Measurements from ENCODE around the gene NES. TPM values are rescaled to one million over a fixed set of nuclear protein-coding genes. Genes with fewer than 3 reads are reported as not detected.
A peak's percentile ranks its signal among the peaks of the same experiment; 100 is the strongest.

NES gene
- total RNA-seq, 2 experiments from 2014 or later, result 0.07 TPM; not detected in 1

GRCh38 chr1:156658945-156659574 is 18.1 kb downstream of the NES start:
- H3K27me3 Mint-ChIP-seq, result peaks cover 36% of the 10 kb centered on the region
- CTCF ChIA-PET, result interaction anchor here (0.8 to 8.7 kb wide), 25 partner anchors 10 to 273 kb away, joined by 3 to 209 read pairs (median 6); partner anchors contain the start of genes BCAN, CRABP2, GPATCH4 and ISG20L2
- DNase-seq, result no peak
- peaks cover 37% of the 10 kb centered on the region for H3K4me1 Mint-ChIP-seq (ENCODE audit: low read depth)
- POLR2A ChIA-PET, result no interaction called here
- no peaks in the 10 kb centered on the region for H3K9me3 Mint-ChIP-seq
- intact Hi-C loops (cut with micrococcal nuclease), result no loop called here
- H3K4me3 Mint-ChIP-seq, result peak overlapping the region; percentile 41
- no peaks in the 10 kb centered on the region for H3K36me3 Mint-ChIP-seq
- no peak overlapping the region for H3K27ac Mint-ChIP-seq

- no peak overlapping the region for H3K27ac Mint-ChIP-seq
- ChIA-PET CTCF (interaction anchor here (0.8 to 8.7 kb wide), 17 partner anchors 9 to 233 kb away, joined by 3 to 209 read pairs (median 4); partner anchors contain the start of genes BCAN, CRABP2, HAPLN2 and MRPL24), POLR2A (no interaction called here)
- H3K4me1 Mint-ChIP-seq (ENCODE audit: low read depth), result peaks cover 37% of the 10 kb centered on the region
- no peaks in the 10 kb centered on the region for H3K9me3 Mint-ChIP-seq
- no peak for DNase-seq
- intact Hi-C loops (cut with micrococcal nuclease), result no loop called here
- H3K36me3 Mint-ChIP-seq, result no peaks in the 10 kb centered on the region
- no peak overlapping the region for H3K4me3 Mint-ChIP-seq
- H3K27me3 Mint-ChIP-seq, result peaks cover 41% of the 10 kb centered on the region
Measured at GRCh38 chr1:156658496-156658895, 18.7 kb downstream of the NES start.

DNA sequence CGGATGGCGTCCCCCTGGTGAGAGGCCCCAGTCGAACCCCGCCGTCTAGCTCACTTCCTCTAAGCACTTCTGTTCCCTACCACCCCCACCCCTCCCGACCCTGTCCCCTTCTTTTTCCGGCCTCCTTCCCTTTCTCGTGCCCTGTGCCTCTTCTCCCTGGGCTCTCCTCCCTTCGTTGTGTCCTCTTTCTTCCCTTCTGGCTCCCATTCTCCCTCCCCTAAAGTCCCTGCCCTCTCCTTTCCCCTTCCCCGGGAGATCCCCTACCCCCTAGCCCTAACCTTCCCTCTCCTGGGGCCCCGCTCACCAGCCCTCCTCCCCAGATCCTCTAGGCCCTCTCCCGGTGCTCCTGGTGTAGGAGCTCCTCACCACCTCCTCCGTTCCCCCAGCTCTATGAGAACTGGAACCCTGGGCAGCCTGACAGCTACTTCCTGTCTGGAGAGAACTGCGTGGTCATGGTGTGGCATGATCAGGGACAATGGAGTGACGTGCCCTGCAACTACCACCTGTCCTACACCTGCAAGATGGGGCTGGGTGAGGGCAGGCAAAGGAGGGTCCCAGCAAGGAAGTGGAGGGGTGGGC is 19.4 kb downstream of the NES start:
- intact Hi-C loops (cut with micrococcal nuclease), result loop anchor here (1.0 kb wide), 1 partner anchor 31 kb away; no protein-coding TSS in a partner anchor
- CTCF ChIA-PET, result interaction anchor here (0.8 to 8.7 kb wide), 18 partner anchors 9 to 233 kb away, joined by 3 to 209 read pairs (median 4); partner anchors contain the start of genes BCAN, CRABP2, HAPLN2 and MRPL24
- Mint-ChIP-seq H3K27ac (no peak overlapping the region), H3K36me3 (no peaks in the 10 kb centered on the region), H3K4me1 (ENCODE audit: low read depth) (peaks cover 37% of the 10 kb centered on the region), H3K9me3 (no peaks in the 10 kb centered on the region), H3K4me3 (peak overlapping the region; percentile 44), H3K27me3 (peaks cover 47% of the 10 kb centered on the region)
- POLR2A ChIA-PET, result no interaction called here
- no peak for DNase-seq

DNA sequence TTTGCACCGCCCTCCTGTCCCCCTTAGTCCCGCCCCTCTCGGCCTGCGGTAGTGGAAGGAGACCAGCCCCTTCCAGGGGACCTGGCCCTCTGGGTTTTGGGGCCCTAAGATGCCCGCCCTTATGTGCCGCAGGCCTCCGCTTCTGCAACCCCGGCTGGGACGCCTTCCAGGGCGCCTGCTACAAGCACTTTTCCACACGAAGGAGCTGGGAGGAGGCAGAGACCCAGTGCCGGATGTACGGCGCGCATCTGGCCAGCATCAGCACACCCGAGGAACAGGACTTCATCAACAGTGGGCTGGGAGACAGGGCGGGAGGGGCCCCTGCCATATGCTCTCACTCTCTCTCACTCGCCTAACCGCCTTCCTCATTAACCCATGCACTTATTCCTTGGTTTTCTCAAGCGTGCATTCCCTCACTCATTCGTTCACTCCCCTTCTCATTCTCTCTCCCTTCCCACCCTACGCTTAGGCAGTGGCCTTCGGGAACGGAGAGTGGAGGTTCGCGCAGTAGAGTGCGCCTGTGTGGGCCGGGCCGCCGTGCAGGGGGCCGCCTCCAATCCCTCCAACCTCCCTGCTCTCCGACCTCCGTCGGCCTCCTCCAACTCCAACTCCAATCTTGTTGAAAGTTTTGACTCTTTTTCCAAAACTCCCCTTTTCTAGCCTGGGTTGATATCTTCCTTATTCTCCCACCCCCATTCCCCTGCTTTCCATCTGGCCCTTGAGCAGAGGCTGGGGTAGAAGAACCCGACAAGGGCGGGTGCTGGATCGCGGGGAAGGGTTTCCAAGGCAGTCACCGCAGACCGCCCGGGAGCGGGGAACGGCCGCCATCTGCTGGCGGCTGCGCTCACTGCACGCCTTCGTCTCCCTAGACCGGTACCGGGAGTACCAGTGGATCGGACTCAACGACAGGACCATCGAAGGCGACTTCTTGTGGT is 20.1 kb downstream of the NES start:
- Mint-ChIP-seq H3K4me1 (ENCODE audit: low read depth) (peaks cover 35% of the 10 kb centered on the region), H3K27me3 (peaks cover 51% of the 10 kb centered on the region), H3K36me3 (no peaks in the 10 kb centered on the region), H3K27ac (no peak overlapping the region), H3K9me3 (no peaks in the 10 kb centered on the region), H3K4me3 (peak overlapping the region; percentile 44)
- peak; percentile 79 for DNase-seq
- CTCF ChIA-PET, result interaction anchor here (0.8 to 8.7 kb wide), 17 partner anchors 13 to 234 kb away, joined by 3 to 209 read pairs (median 3); partner anchors contain the start of genes BCAN, CRABP2, HAPLN2 and MRPL24
- POLR2A ChIA-PET, result no interaction called here
- intact Hi-C loops (cut with micrococcal nuclease), result loop anchor here (1.0 kb wide), 1 partner anchor 30 kb away; no protein-coding TSS in a partner anchor

DNA sequence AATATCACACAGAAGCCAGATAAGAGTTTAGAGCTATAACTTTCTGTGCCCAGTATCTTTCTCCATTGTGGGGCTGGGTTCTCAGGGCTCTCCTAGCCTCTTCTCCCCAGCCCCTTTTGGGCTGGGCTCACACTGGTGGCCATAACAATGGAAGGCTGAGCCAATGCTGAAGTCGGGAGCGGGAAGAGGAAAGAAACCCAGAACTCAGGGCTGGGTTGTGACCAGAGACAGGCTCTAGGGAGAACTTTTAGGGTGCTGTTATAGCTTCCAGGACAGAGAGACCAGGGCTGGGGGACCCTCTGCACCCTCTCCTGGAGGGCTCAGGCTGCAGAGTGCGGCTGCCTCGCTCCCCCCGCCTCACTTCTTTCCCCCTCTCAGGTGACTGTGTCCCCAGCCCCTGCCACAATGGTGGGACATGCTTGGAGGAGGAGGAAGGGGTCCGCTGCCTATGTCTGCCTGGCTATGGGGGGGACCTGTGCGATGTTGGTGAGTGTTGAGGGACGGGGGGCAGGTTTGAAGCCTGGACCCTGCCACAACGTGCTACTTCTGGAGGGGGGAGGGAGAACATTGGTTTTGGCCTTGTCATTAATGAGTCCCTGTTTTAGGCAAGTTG is 21.2 kb downstream of the NES start:
- intact Hi-C loops (cut with micrococcal nuclease), result no loop called here
- ChIA-PET POLR2A (no interaction called here), CTCF (interaction anchor here (0.8 to 8.7 kb wide), 8 partner anchors 22 to 270 kb away, joined by 3 to 209 read pairs (median 4); partner anchors contain the start of gene HAPLN2)
- DNase-seq, result no peak
- Mint-ChIP-seq H3K4me1 (ENCODE audit: low read depth) (peaks cover 28% of the 10 kb centered on the region), H3K4me3 (no peak overlapping the region), H3K27me3 (peaks cover 57% of the 10 kb centered on the region), H3K9me3 (no peaks in the 10 kb centered on the region), H3K36me3 (no peaks in the 10 kb centered on the region), H3K27ac (no peak overlapping the region)

DNA sequence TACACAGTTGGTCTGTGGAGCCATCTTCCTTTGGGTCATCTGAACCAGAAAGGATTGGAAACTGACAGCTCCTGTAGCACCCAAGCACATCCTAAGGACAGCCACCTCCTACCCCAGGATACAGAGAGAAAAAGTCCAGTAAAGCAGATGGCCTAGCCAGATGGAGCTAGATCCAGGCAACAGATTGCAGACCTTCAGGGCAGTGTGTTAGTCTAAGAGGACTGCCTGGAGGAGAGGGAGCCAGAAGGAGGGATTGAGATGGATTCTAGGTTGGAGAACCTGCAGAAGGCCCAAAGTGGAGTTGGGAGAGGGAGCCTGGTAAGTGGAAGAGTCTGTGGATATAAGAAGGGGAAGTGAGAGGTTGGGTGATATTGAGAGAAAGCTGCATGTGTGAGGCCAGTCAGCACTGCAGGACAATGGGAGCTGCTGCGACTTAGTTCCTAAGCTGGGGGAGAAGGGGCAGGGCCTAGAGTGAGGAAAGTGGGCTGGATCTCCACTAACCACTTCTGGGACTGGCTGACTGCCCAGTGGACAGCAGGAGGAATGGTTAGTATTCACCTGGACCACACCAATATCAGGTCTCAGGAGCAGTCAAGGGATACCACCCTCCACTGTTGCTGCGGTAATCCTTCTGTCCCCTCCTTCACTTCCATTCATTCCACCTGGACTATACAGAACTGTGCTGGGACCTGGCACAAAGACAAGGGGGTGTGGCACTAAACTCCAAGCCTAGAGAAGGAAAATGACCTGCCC is 21.9 kb downstream of the NES start:
- Mint-ChIP-seq H3K27me3 (peaks cover 61% of the 10 kb centered on the region), H3K4me3 (no peak overlapping the region)

GRCh38 chr1:156654700-156655099 is 22.5 kb downstream of the NES start:
- POLR2A ChIA-PET, result no interaction called here
- Mint-ChIP-seq H3K27ac (no peak overlapping the region), H3K4me3 (no peak overlapping the region), H3K27me3 (peaks cover 62% of the 10 kb centered on the region), H3K36me3 (no peaks in the 10 kb centered on the region), H3K4me1 (ENCODE audit: low read depth) (peaks cover 19% of the 10 kb centered on the region), H3K9me3 (no peaks in the 10 kb centered on the region)
- CTCF ChIA-PET, result interaction anchor here (1.3 to 8.7 kb wide), 4 partner anchors 13 to 235 kb away, joined by 4 to 209 read pairs (median 6); no protein-coding TSS in a partner anchor
- intact Hi-C loops (cut with micrococcal nuclease), result no loop called here
- no peak for DNase-seq

More for the DNA sequence above, 21.9 kb downstream of the NES start:
- H3K9me3 Mint-ChIP-seq, result no peaks in the 10 kb centered on the region
- DNase-seq, result no peak
- POLR2A ChIA-PET, result no interaction called here
- no peak overlapping the region for H3K27ac Mint-ChIP-seq
- H3K36me3 Mint-ChIP-seq, result no peaks in the 10 kb centered on the region
- CTCF ChIA-PET, result interaction anchor here (0.6 to 8.7 kb wide), 7 partner anchors 14 to 270 kb away, joined by 3 to 209 read pairs (median 5); no protein-coding TSS in a partner anchor
- peaks cover 24% of the 10 kb centered on the region for H3K4me1 Mint-ChIP-seq (ENCODE audit: low read depth)
- intact Hi-C loops (cut with micrococcal nuclease), result no loop called here

- DNase-seq, result no peak
- Mint-ChIP-seq H3K27me3 (peaks cover 73% of the 10 kb centered on the region), H3K9me3 (no peaks in the 10 kb centered on the region), H3K4me1 (ENCODE audit: low read depth) (peaks cover 12% of the 10 kb centered on the region), H3K27ac (no peak overlapping the region), H3K36me3 (no peaks in the 10 kb centered on the region), H3K4me3 (no peak overlapping the region)
- ChIA-PET POLR2A (no interaction called here), CTCF (interaction anchor here (0.6 to 3.4 kb wide), 5 partner anchors 9 to 68 kb away, joined by 3 to 14 read pairs (median 5); no protein-coding TSS in a partner anchor)
- intact Hi-C loops (cut with micrococcal nuclease), result no loop called here
Measured at GRCh38 chr1:156652992-156653355, 24.2 kb downstream of the NES start.

DNA sequence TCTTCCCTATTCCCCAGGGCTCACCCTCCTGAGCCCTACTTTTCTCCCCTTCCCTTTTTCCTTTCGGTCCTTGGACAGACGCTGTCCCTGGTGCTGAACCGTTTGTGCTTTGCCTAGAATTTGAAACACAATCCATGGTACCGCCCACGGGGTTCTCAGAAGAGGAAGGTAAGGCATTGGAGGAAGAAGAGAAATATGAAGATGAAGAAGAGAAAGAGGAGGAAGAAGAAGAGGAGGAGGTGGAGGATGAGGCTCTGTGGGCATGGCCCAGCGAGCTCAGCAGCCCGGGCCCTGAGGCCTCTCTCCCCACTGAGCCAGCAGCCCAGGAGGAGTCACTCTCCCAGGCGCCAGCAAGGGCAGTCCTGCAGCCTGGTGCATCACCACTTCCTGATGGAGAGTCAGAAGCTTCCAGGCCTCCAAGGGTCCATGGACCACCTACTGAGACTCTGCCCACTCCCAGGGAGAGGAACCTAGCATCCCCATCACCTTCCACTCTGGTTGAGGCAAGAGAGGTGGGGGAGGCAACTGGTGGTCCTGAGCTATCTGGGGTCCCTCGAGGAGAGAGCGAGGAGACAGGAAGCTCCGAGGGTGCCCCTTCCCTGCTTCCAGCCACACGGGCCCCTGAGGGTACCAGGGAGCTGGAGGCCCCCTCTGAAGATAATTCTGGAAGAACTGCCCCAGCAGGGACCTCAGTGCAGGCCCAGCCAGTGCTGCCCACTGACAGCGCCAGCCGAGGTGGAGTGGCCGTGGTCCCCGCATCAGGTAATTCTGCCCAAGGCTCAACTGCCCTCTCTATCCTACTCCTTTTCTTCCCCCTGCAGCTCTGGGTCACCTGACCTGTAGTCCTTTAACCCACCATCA is 24.8 kb downstream of the NES start:
- H3K27me3 Mint-ChIP-seq, result peaks cover 75% of the 10 kb centered on the region
- H3K36me3 Mint-ChIP-seq, result no peaks in the 10 kb centered on the region
- no peak overlapping the region for H3K4me3 Mint-ChIP-seq
- H3K9me3 Mint-ChIP-seq, result no peaks in the 10 kb centered on the region
- H3K27ac Mint-ChIP-seq, result no peak overlapping the region
- POLR2A ChIA-PET, result no interaction called here
- intact Hi-C loops (cut with micrococcal nuclease), result no loop called here
- peak; percentile 32 for DNase-seq
- CTCF ChIA-PET, result interaction anchor here (0.6 to 3.4 kb wide), 7 partner anchors 10 to 69 kb away, joined by 3 to 14 read pairs (median 3); no protein-coding TSS in a partner anchor
- peaks cover 8% of the 10 kb centered on the region for H3K4me1 Mint-ChIP-seq (ENCODE audit: low read depth)

- ChIA-PET POLR2A (no interaction called here), CTCF (interaction anchor here (0.6 to 2.9 kb wide), 12 partner anchors 9 to 263 kb away, joined by 3 to 19 read pairs (median 4); no protein-coding TSS in a partner anchor)
- Mint-ChIP-seq H3K27ac (no peak overlapping the region), H3K27me3 (peaks cover 69% of the 10 kb centered on the region), H3K4me3 (no peak overlapping the region), H3K9me3 (no peaks in the 10 kb centered on the region), H3K4me1 (ENCODE audit: low read depth) (no peaks in the 10 kb centered on the region), H3K36me3 (no peaks in the 10 kb centered on the region)
- intact Hi-C loops (cut with micrococcal nuclease), result no loop called here
- no peak for DNase-seq
Measured at GRCh38 chr1:156648951-156649350, 28.3 kb downstream of the NES start.
